D721Med (cell line): ENCODE results near the gene ACVRL1.

Experiments
- DNase-seq: peaks from one replicate; pipeline ENCODE4 v3.0.0; 2011; ENCODE audit warnings: low spot score; ENCODE audit not compliant: insufficient read length
- FAIRE-seq: peaks from 2 replicates; lab custom pipeline; 2011; peaks lifted over from hg19 to GRCh38; lab: Jason Lieb, UNC
- CTCF ChIP-seq: IDR thresholded peaks from 2 replicates; pipeline ENCODE4 v1.5.1; 2012; ENCODE audit warnings: mild to moderate bottlenecking, control low read depth; ENCODE audit not compliant: insufficient read depth; ENCODE audit errors: missing control alignments

Gene ACVRL1

GRCh38 chr12:51949342-51950030 is 42.2 kb downstream of the ACVRL1 start:
- no peak for TF ChIP-seq CTCF
- DNase-seq = no peak
- no peak for FAIRE-seq

GRCh38 chr12:51950682-51951198 is 43.4 kb downstream of the ACVRL1 start:
- no peak for DNase-seq
- FAIRE-seq = no peak
- TF ChIP-seq CTCF = no peak

- FAIRE-seq (no peak), DNase-seq (no peak)
- TF ChIP-seq CTCF = no peak
Observed at GRCh38 chr12:51951199-51951842, 44.0 kb downstream of the ACVRL1 start, which contains the start of gene ACVR1B. Gene ACVR1B, plus strand, starts transcription at chr12:51951699. Its CDS starts 45 bp downstream, at chr12:51951744.

GRCh38 chr12:51951843-51952722 is 44.8 kb downstream of the ACVRL1 start:
- FAIRE-seq (no peak), DNase-seq (no peak)
- no peak for TF ChIP-seq CTCF

- FAIRE-seq (no peak), DNase-seq (no peak)
- no peak for TF ChIP-seq CTCF
Observed at GRCh38 chr12:51953089-51953488, 45.8 kb downstream of the ACVRL1 start.

- DNase-seq = no peak
- FAIRE-seq = no peak
- no peak for TF ChIP-seq CTCF
Observed at GRCh38 chr12:51953864-51954263, 46.6 kb downstream of the ACVRL1 start.
